A549 (cell line): ENCODE results near the gene ATP8A1.

Experiments
- BHLHE40 ChIP-seq: IDR thresholded peaks from 2 replicates; pipeline ENCODE4 v1.6.1; 2012; ENCODE audit warnings: low read depth, low read length, inconsistent platforms
- CEBPB ChIP-seq, 2 experiments: fragments of >200 bp in 1 of 2; sonication (Bioruptor Twin) in 1 of 2; formaldehyde crosslinking in 1 of 2; IDR thresholded peaks; 2 replicates each; pipeline ENCODE4 v1.6.1; 2012 to 2016
- CHD2 ChIP-seq: fragments of 150-350 bp; IDR thresholded peaks from 2 replicates; pipeline ENCODE4 v1.6.1; 2014; ENCODE audit warnings: low read length; ENCODE audit not compliant: partially characterized antibody
- CTCF ChIP-seq: fragments of >200 bp; sonication (Bioruptor Twin); formaldehyde crosslinking; IDR thresholded peaks from 3 replicates; pipeline ENCODE4 v1.5.1; 2016
- JUN ChIP-seq, 2 experiments: fragments of >200 bp; sonication (Bioruptor Twin); formaldehyde crosslinking; IDR thresholded peaks; 2 replicates in 1 of 2; 3 replicates in 1 of 2; pipeline ENCODE4 v1.6.1; 2016 to 2017
- POLR2A ChIP-seq: IDR thresholded peaks from 2 replicates; pipeline ENCODE4 v1.6.1; 2012; ENCODE audit warnings: mild to moderate bottlenecking, low read length

DNA sequence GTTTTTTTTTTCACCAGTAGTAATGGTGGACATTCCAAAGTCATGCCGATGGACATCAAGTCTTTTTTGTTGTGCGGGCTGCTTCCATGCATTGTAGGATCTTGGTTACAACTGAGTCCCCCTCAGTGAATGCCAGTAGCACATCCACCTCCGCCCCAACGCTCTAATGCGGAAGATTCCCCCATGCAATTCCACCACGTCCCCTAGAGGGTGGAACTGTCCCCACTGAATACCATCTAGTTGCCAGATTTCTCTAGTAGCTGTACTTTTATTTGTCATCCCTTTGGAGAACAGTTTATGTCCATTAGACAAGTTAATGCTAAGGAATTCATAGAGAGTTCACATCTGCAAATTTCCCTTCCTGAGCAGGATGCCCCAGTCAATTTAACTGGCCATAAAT lies 252.9 kb downstream of the ATP8A1 start:
- TF ChIP-seq POLR2A (no peak), CTCF (no peak), CEBPB (IDR thresholded peaks at IDR 0.05) (no peak), CHD2 (no peak), BHLHE40 (no peak), JUN (IDR thresholded peaks at IDR 0.05) (no peak)
